B cell (primary cell): ENCODE results near the gene RHOBTB3. TPM values are rescaled to one million over a fixed set of nuclear protein-coding genes. Genes with fewer than 3 reads are reported as not detected.

ENCODE experiments used
- ATAC-seq: fragments of 200-7000 bp; cut with Tn5 transposase; one replicate; pipeline ENCODE4 v1.10.0; 2021; ENCODE audit warnings: low read depth, mild to moderate bottlenecking, moderate number of reproducible peaks, moderate library complexity
- CTCF ChIA-PET: fragments of 350-600 bp; sonication (Branson Sonifier 250); formaldehyde crosslinking; loops from one replicate; lab custom pipeline; 2021; ENCODE audit warnings: antibody characterized with exemption, inconsistent platforms; lab: Charles Lee
- POLR2A ChIA-PET: fragments of 350-600 bp; sonication (Branson Sonifier 250); formaldehyde crosslinking; loops from one replicate; lab custom pipeline; 2021; ENCODE audit warnings: antibody characterized with exemption; lab: Charles Lee
- DNase-seq: peaks from one replicate; pipeline ENCODE4 v3.0.0; 2013
- H2AFZ ChIP-seq: 2 replicates; pipeline ENCODE4 v1.6.1; 2012; ENCODE audit warnings: mild to moderate bottlenecking, low read depth, low read length; ENCODE audit not compliant: insufficient read depth, poor library complexity, severe bottlenecking
- H3K27ac ChIP-seq, 2 donors: 1 replicate in 1 of 2; 2 replicates in 1 of 2; pipeline ENCODE4 v1.5.1; 2012 to 2013; ENCODE audit warnings: low read length in 2 of 2, mild to moderate bottlenecking in 2 of 2, moderate library complexity in 1 of 2
- H3K27me3 ChIP-seq, 4 experiments: fragments of 200-600 bp in 1 of 4; sonication (generic) in 1 of 4; replicated peaks in 1 of 4; 1 replicate in 2 of 4; 2 replicates in 2 of 4; pipeline versions ENCODE4 v1.6.1 to v1.7.0; 2013 to 2016; ENCODE audit warnings: low read length in 3 of 4, mild to moderate bottlenecking in 2 of 4, mixed read lengths in 1 of 4, moderate library complexity in 1 of 4; ENCODE audit not compliant: insufficient read depth in 4 of 4, control insufficient read depth in 3 of 4; ENCODE audit errors: control extremely low read depth in 1 of 4
- H3K36me3 ChIP-seq, 2 experiments: replicated peaks in 1 of 2; 1 replicate in 1 of 2; 2 replicates in 1 of 2; pipeline versions ENCODE4 v1.6.1 to v1.7.1; 2013; ENCODE audit warnings: low read length in 1 of 2; ENCODE audit not compliant: insufficient read depth in 2 of 2, control insufficient read depth in 1 of 2; ENCODE audit errors: control extremely low read depth in 1 of 2, extremely low read depth in 1 of 2
- H3K4me1 ChIP-seq, 2 donors: fragments of 200-600 bp in 1 of 2; sonication (generic) in 1 of 2; 1 replicate in 1 of 2; 2 replicates in 1 of 2; pipeline versions ENCODE4 v1.5.1 to v1.6.1; 2013 to 2017; ENCODE audit warnings: low read length in 2 of 2; ENCODE audit not compliant: control insufficient read depth in 2 of 2, insufficient read depth in 2 of 2
- H3K4me2 ChIP-seq: replicated peaks from 2 replicates; pipeline ENCODE3; 2012; ENCODE audit warnings: mild to moderate bottlenecking, low read depth, low read length; ENCODE audit not compliant: poor library complexity, severe bottlenecking
- H3K4me3 ChIP-seq, 5 experiments: fragments of 200-600 bp in 1 of 5; sonication (generic) in 1 of 5; 1 replicate in 3 of 5; 2 replicates in 2 of 5; pipeline versions ENCODE4 v1.5.1 to v1.7.0; 2011 to 2016; ENCODE audit warnings: low read length in 4 of 5, mild to moderate bottlenecking in 4 of 5, low read depth in 2 of 5, control low read depth in 1 of 5, moderate library complexity in 1 of 5; ENCODE audit not compliant: insufficient read depth in 1 of 5; ENCODE audit errors: control extremely low read depth in 1 of 5, extremely low read depth in 1 of 5
- H3K79me2 ChIP-seq: fragments of 200-600 bp; sonication (generic); one replicate; pipeline ENCODE4 v1.6.0; 2016; ENCODE audit warnings: low read length; ENCODE audit not compliant: control insufficient read depth, insufficient read depth
- H3K9ac ChIP-seq: fragments of 200-600 bp; sonication (generic); 2 replicates; pipeline ENCODE4 v1.6.1; 2017; ENCODE audit warnings: mild to moderate bottlenecking, low read length, moderate library complexity
- H3K9me3 ChIP-seq, 3 donors: one replicate each; pipeline versions ENCODE4 v1.6.1 to v1.7.1; 2013; ENCODE audit warnings: low read length in 2 of 3; ENCODE audit not compliant: control insufficient read depth in 2 of 3, insufficient read depth in 1 of 3; ENCODE audit errors: control extremely low read depth in 1 of 3
- H4K20me1 ChIP-seq: 2 replicates; pipeline ENCODE4 v1.6.0; 2012; ENCODE audit warnings: mild to moderate bottlenecking, low read length; ENCODE audit not compliant: insufficient read depth, control insufficient read depth, poor library complexity, severe bottlenecking
- H3K27ac Mint-ChIP-seq: one replicate; pipeline ENCODE4 v1.8.0; 2021; ENCODE audit warnings: mixed read lengths
- H3K27me3 Mint-ChIP-seq: one replicate; pipeline ENCODE4 v1.8.0; 2021; ENCODE audit warnings: mixed read lengths
- H3K4me1 Mint-ChIP-seq: one replicate; pipeline ENCODE4 v1.8.0; 2021; ENCODE audit warnings: mixed read lengths
- H3K4me3 Mint-ChIP-seq: one replicate; pipeline ENCODE4 v1.8.0; 2021; ENCODE audit warnings: mixed read lengths
- H3K9me3 Mint-ChIP-seq: one replicate; pipeline ENCODE4 v1.8.0; 2022; ENCODE audit warnings: mixed read lengths; ENCODE audit not compliant: insufficient read depth
- CTCF ChIP-seq: fragments of 200-600 bp; IDR thresholded peaks from one replicate; pipeline ENCODE4 v1.8.0; 2022; ENCODE audit warnings: antibody characterized with exemption, mild to moderate bottlenecking
- EZH2 ChIP-seq: IDR thresholded peaks from 2 replicates; pipeline ENCODE4 v1.6.1; 2012; ENCODE audit warnings: borderline replicate concordance, low read depth, mild to moderate bottlenecking, moderate library complexity, low read length; ENCODE audit not compliant: insufficient read depth, poor library complexity, severe bottlenecking
- WGBS: methylation state at CpG from one replicate; pipeline ENCODE4 v1.1.5; 2013; ENCODE audit warnings: missing lambda C conversion rate; ENCODE audit not compliant: insufficient coverage; 5-methylcytosine and 5-hydroxymethylcytosine counted together
- intact Hi-C: fragments of 100-400 bp; cut with micrococcal nuclease; formaldehyde crosslinking; loops from one replicate; pipeline ENCODE4 v1.10.0; 2022
- polyA plus RNA-seq: library from polyadenylated mRNA; depleted of rRNA; stranded (reverse); fragments of >200 nt; gene quantifications from 2 replicates; pipeline ENCODE4 v1.2.3, GENCODE V29; 2012
- total RNA-seq, 2 donors: library from RNA; stranded (reverse); fragments of 120-200 nt in 1 of 2; gene quantifications; 1 replicate in 1 of 2; 2 replicates in 1 of 2; pipeline versions ENCODE4 v1.2.3 to v1.2.4, GENCODE V29; 2013 to 2022

The RHOBTB3 gene
- total and polyA plus RNA-seq, 2 donors (not counting 1 experiment from before 2014, with no cell fraction given), result 1.7 to 5.0 TPM

- no peaks in the 10 kb centered on the region for H3K9me3 ChIP-seq
- H2AFZ ChIP-seq, result no peak overlapping the region
- H3K4me2 ChIP-seq, result no peak overlapping the region
- WGBS, result 100% methylated on average over 1 of the region's 1 CpG
- no peak overlapping the region for H3K9ac ChIP-seq
- no peaks in the 10 kb centered on the region for H3K4me1 Mint-ChIP-seq
- no peaks in the 10 kb centered on the region for H3K27me3 ChIP-seq
- H3K4me3 ChIP-seq, result no peak overlapping the region
- H4K20me1 ChIP-seq, result no peaks in the 10 kb centered on the region
- POLR2A ChIA-PET, result no interaction called here
- H3K4me3 Mint-ChIP-seq, result no peak overlapping the region
- H3K4me1 ChIP-seq, result no peaks in the 10 kb centered on the region
- intact Hi-C loops, result no loop called here
- CTCF ChIA-PET, result no interaction called here
- H3K36me3 ChIP-seq, result no peaks in the 10 kb centered on the region
- no peaks in the 10 kb centered on the region for H3K79me2 ChIP-seq
- no peak overlapping the region for H3K27ac ChIP-seq
- ATAC-seq (no peak), DNase-seq (no peak)
- TF ChIP-seq CTCF, result no peak
- TF ChIP-seq EZH2, result no peak
- no peak overlapping the region for H3K27ac Mint-ChIP-seq
- H3K9me3 Mint-ChIP-seq, result no peaks in the 10 kb centered on the region
- peaks cover 17% of the 10 kb centered on the region for H3K27me3 Mint-ChIP-seq
Observed at GRCh38 chr5:95699337-95699736, 31.8 kb upstream of the RHOBTB3 start.

- no peaks in the 10 kb centered on the region for H3K4me1 ChIP-seq
- H3K27me3 Mint-ChIP-seq, result peaks cover 14% of the 10 kb centered on the region
- H3K9ac ChIP-seq, result no peak overlapping the region
- ChIA-PET POLR2A (no interaction called here), CTCF (interaction anchor here (0.9 kb wide), 1 partner anchor 17 kb away, joined by 3 read pairs; no protein-coding TSS in a partner anchor)
- H3K9me3 ChIP-seq, result no peaks in the 10 kb centered on the region
- no peak overlapping the region for H2AFZ ChIP-seq
- no peaks in the 10 kb centered on the region for H3K4me1 Mint-ChIP-seq
- no peaks in the 10 kb centered on the region for H4K20me1 ChIP-seq
- ATAC-seq (no peak), DNase-seq (no peak)
- H3K4me2 ChIP-seq, result no peak overlapping the region
- H3K27ac Mint-ChIP-seq, result no peak overlapping the region
- intact Hi-C loops, result no loop called here
- H3K79me2 ChIP-seq, result no peaks in the 10 kb centered on the region
- no peak overlapping the region for H3K4me3 ChIP-seq
- no peak overlapping the region for H3K4me3 Mint-ChIP-seq
- H3K27me3 ChIP-seq, result no peaks in the 10 kb centered on the region
- H3K36me3 ChIP-seq, result no peaks in the 10 kb centered on the region
- TF ChIP-seq CTCF (no peak), EZH2 (no peak)
- H3K9me3 Mint-ChIP-seq, result no peaks in the 10 kb centered on the region
- H3K27ac ChIP-seq, result no peak overlapping the region
Observed at GRCh38 chr5:95701074-95701473, 30.1 kb upstream of the RHOBTB3 start.
